HG03196 (cell line): ENCODE measurements around the gene CCDC175.
A peak's percentile ranks its signal among the peaks of the same experiment; 100 is the strongest.

Source experiments
- ATAC-seq: cut with Tn5 transposase; IDR thresholded peaks from one replicate; pipeline ENCODE4 v1.9.1; 2021; ENCODE audit not compliant: unreplicated experiment

Gene CCDC175

DNA sequence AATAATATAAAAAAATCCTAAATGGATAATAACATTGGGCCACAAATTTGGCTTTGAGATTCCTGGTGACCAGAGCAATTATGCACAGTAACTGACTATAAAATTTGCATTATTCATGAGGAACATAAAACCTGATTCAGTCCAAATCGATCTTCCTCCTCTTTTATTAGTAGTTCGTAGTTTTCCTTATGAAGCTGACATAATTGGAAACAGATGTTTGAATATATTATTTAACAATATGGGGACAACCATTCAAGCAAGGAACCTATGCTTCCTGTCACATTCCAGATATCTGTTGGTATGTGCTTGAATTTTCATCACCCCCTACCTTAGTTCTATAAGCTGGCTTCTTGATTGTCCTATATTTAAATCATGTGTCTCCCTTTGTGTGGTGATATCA is 34.9 kb downstream of the CCDC175 start:
- no peak for ATAC-seq

GRCh38 chr14:59540852-59541251 is 35.8 kb downstream of the CCDC175 start:
- no peak for ATAC-seq

DNA sequence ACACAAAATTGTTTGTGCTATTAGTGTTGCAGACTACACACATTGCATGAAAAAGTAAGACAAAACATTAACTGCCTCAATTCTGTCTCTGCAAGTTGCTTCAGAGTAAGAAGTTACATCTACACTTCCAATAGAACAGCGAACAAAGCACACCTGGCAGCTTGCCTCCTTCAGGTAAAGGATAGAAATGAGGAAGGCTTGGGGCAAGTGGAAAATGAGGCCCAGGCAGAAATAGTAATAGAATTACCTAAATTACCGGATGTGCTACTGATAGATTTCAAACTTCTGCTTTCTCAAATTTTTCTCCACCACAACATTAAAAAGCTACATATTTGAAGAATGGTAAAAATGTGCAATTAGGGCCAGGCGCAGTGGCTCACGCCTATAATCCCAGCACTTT is 37.7 kb downstream of the CCDC175 start:
- ATAC-seq, result no peak

DNA sequence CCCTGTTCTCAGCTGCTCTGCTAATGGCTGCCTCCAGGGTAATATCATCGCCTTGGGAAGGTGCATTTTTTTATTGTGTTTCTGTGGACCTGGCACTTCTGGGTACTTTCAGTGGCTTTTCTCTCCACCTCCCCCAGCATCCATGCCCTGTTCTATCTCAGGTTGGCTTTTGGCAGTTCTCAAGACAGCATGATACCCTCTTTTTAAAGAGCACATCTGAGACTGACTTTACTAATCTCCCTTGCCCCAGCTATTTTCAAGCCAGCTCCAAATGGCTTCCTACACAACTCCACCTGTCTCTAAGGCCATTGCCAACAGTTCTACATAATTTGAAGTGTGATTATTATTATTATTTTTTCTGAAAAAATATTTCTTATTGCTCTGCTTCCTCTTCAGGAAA is 39.1 kb downstream of the CCDC175 start:
- no peak for ATAC-seq

DNA sequence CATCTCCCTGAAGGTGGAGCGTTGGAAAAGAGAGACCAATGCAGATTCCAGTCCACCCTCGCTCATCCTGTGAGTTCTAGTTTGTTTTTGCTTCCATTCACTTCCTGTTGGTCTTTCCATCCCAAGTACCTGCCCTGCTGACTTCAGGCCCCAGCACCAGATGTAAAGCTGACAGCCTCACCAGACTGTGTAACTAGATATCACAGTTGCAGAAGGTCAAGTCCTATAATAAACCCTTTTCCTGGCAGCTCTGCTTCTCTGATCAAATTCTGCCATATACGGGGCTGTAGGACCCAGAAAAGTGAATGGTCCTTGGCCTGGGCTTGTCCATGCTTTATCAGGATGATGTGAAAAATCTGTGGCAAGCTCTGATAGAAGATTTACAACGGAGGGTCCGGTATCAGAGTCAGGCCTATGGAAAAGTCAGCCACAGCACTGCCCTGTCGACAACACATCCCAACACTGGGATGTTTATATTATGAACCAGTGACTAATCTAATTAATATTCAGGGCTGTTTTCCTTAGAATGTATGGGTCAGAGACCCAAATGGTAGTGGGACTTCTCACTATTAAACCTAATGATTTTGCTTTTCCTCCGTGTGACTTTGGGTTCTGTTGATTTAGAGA is 42.1 kb downstream of the CCDC175 start:
- no peak for ATAC-seq

GRCh38 chr14:59532419-59532818 is 44.2 kb downstream of the CCDC175 start:
- no peak for ATAC-seq

- ATAC-seq, result no peak
These were observed 46.3 kb downstream of the CCDC175 start for GRCh38 chr14:59530349-59530748.

GRCh38 chr14:59529189-59529588 is 47.4 kb downstream of the CCDC175 start:
- ATAC-seq, result no peak

DNA sequence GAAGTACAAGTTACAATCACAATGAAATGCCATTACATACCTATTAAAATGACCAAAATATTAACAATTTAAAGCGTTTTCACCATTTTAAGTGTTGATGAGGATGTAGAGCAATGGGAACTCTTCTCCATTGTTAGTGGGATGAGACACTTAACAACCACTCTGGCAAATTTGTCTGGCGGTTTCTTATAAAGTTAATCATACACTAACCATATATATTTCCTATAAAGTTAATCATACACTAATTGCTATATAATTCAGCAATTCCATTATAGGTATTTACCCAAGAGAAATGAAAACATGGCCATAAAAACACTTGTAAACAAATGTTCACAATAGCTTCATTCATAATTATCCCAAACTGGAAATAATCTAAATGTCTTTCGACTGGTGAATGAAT is 56.4 kb downstream of the CCDC175 start:
- ATAC-seq, result no peak

DNA sequence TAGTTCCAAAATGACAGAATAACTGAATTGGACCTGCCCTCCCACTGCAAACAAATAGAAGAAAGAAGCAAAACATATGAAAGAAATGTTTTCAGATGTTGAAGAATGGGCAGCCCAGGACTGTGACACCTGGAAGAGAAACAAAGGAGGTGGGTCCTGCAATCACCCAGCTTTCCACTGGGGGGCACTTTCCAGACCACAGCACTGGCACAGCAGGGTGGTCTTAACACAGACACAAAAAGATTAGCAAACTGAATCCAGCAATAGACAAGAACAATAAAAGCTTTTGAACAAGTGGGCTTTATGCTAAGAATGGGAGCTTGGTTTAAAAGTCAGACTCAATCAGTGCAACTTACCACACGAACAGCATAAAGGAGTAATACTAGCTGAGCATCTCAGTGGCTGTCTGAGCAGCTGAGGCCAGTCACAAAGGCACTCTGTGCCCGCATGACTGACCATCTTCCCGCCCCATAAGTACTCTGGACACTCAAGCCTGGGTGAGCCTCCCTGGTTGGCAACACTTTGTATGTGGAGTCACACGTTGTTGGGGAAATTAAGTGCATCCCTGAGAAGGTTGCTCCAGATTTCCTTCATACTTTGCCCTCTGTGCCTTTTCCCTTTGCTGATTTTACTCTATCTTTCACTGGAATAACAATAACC is 64.6 kb downstream of the CCDC175 start:
- no peak for ATAC-seq

DNA sequence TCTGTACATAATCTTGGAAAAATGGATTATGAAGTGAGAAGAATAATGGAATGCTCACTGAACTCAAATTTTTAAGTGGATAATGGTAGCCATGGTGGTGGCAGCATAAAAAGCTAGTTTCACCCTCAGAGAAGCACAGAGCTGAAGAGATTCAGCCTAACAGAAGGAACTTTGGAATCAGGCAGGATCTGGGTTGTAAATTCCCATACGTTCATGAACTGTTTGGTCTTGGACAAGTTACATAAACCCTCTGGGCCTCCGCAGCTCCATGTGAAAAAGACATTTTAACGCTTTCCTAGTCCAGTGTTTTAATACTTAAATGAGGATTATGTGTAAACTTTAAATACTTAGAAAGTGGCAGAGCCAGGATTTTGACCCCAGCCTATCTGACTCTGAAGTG is 65.6 kb downstream of the CCDC175 start:
- ATAC-seq, result no peak

DNA sequence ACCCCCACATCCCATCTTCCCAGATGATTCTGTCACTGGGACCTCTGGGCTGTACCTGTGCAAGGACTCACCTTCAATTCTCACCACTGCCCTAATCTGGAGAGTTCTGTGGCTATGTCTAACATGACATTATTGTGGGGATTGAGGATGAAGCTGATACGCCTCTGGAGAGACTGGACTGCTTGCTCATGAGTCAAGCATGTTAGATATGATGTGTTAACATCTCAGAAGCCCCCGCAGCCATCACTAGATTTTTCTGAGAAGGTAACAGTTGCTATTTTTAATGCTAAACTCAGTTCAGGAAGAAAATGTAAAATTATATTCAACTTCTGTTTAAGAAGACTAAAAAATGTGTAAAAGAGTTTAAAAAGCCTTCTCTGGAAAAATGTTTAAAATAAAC is 66.6 kb downstream of the CCDC175 start:
- ATAC-seq, result no peak

DNA sequence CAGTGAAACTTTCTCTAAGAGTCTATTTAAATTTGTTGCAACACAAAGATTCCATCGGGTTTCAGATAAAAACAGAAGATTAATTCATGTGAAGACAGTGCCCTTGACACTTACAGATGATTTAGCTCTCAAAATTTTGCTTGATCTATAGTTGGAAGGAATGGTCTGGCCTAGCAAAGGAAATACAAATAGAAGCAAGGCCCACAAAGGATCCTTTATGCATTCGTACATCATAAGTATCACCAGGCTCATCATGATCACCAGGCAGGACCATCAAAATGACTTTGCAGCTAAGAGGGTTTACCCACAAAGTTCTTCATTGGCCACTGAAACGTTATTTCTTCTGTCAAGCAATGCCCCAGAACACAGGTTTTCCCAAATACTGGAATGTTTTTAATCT is 67.5 kb downstream of the CCDC175 start:
- no peak for ATAC-seq

DNA sequence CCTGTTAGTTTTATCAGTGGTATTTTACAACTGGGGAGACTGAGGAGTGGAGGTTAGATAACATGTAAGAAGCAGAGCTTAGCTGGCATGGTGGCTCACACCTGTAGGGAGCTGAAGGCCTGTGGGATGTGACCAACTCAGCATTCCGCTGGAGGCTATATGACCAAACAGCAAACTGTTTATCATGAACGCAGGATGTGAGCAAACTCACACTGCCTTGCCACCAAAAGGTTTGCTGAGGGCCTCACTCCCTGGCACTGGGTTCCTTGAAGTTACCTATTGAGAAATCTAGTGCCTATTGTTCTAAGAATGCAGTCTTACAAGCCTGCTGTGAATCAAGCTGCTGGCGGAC is 68.9 kb downstream of the CCDC175 start:
- ATAC-seq, result no peak

- ATAC-seq, result no peak
These were observed 69.4 kb downstream of the CCDC175 start for GRCh38 chr14:59507063-59507751.

- no peak for ATAC-seq
These were observed 73.4 kb downstream of the CCDC175 start for GRCh38 chr14:59503256-59503655.

DNA sequence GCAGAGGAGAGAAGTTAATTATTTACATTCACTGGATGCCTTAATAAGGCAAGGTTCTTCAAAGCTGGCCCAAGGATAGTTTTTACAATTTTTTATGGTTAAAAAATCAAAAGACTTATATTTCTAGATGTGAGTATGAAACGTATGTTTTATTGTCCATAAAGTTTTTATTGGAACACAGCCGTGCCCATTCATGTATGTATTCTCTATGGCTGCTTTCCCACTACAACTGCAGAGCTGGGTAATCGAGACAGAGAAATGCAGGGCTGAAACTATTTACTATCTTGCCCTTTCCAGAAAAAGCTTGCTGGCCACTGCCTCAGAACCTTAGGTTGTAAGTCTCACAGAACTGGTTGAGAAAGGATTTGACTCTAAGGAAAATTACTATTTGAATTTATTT is 75.9 kb downstream of the CCDC175 start:
- no peak for ATAC-seq

DNA sequence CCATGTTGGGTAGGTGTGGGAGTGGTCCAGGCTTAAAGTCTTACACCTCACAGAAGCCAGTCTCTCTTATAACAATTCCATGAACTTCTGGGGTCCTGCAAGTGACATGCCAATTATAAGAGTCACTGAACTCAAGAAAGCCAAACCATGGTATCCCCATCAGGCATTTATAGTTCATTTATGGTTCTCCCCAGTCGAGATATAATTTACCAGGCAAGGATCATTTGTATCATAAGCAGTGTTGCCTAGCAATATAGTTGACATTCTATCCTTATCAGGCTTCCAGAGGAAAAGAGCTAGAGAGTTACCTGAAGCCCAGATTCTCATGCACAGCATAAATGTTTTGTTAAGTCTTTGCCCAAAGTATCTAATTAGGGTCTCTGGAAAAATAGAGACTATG is 84.2 kb downstream of the CCDC175 start:
- ATAC-seq, result no peak

DNA sequence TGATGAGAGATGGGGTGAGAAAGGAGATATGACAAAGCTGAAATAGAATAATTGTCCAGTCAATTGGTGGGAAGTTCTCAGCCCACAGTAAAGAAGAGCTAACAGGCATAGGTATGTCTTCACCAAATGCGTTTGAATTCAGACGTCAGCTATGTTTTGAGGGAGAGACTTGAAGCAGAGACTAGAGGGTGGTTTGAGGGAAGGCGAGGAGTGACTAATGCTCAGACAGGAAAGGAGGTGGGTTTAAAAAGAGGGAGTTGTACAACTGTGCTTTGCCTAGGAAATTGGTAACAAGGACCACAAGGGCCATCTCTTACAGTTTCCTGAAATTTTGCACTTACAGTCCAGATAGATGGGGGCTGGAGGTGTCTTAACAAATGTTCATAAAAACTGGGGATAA is 85.9 kb downstream of the CCDC175 start:
- no peak for ATAC-seq

GRCh38 chr14:59484639-59485175 is 91.9 kb downstream of the CCDC175 start:
- peak; percentile 47 for ATAC-seq

- ATAC-seq, result peak; percentile 86
These were observed 92.6 kb downstream of the CCDC175 start, which contains the start of the genes JKAMP and L3HYPDH for GRCh38 chr14:59483819-59484638. Gene JKAMP, plus strand, starts transcription at chr14:59484517. Its CDS starts 73 bp downstream, at chr14:59484590. Gene L3HYPDH, minus strand, starts transcription at chr14:59484408. Its CDS starts 92 bp downstream, at chr14:59484316.
